ENCODE results near the gene ACSS1. TPM values are rescaled to one million over a fixed set of nuclear protein-coding genes. Genes with fewer than 3 reads are reported as not detected.
"Not testable (repeated sequence)": the region's sequence is repeated elsewhere in the genome, so short reads cannot be mapped to it uniquely, and the experiment has no call there.

Gene ACSS1
- total RNA-seq, 2 experiments from 2014 or later, result 22.9 to 23.9 TPM

GRCh38 chr20:25005220-25005619, 52.7 kb downstream of the ACSS1 start:
- POLR2A ChIA-PET, result no interaction called here

GRCh38 chr20:25003002-25003401, 54.9 kb downstream of the ACSS1 start:
- ChIA-PET CTCF (no interaction called here), POLR2A (no interaction called here)

More at GRCh38 chr20:25005220-25005619, 52.7 kb downstream of the ACSS1 start:
- CTCF ChIA-PET, result interaction anchor here (0.9 kb wide), 1 partner anchor 42 kb away, joined by 3 read pairs; no protein-coding TSS in a partner anchor

DNA sequence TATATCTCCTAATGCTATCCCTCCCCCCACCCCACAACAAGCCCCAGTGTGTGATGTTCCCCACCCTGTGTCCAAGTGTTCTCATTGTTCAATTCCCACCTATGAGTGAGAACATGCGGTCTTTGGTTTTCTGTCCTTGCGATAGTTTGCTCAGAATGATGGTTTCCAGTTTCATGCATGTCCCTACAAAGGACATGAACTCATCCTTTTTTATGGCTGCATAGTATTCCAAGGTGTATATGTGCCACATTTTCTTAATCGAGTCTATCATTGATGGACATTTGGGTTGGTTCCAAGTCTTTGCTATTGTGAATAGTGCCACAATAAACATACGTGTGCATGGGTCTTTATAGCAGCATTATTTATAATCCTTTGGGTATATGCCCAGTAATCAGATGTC, 56.6 kb downstream of the ACSS1 start:
- POLR2A ChIA-PET, CTCF ChIA-PET: not testable (repeated sequence)

GRCh38 chr20:25000268-25000801, 57.6 kb downstream of the ACSS1 start:
- ChIA-PET CTCF (no interaction called here), POLR2A (no interaction called here)

DNA sequence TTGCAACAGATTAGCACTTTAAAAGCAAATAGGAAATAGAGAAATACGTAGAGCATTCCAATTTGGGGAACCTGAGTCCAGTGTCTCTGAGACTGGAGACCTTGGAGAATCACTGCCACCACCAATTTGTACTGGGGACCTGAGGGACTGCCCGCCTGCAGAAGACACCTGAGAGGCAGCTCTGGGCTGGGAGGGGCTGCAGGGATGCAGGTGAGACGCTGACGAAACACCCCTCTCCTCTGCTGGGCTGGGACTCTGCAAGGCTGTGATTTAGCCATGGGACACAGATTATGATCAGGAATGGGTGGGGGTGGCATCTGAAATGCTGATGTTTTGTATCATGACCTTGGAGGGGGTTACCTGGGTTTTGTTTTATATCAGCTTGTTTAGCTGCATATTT, 58.4 kb downstream of the ACSS1 start:
- CTCF ChIA-PET, result interaction anchor here (1.2 to 2.9 kb wide), 2 partner anchors 33 to 66 kb away, joined by 3 to 8 read pairs; no protein-coding TSS in a partner anchor
- POLR2A ChIA-PET, result no interaction called here

DNA sequence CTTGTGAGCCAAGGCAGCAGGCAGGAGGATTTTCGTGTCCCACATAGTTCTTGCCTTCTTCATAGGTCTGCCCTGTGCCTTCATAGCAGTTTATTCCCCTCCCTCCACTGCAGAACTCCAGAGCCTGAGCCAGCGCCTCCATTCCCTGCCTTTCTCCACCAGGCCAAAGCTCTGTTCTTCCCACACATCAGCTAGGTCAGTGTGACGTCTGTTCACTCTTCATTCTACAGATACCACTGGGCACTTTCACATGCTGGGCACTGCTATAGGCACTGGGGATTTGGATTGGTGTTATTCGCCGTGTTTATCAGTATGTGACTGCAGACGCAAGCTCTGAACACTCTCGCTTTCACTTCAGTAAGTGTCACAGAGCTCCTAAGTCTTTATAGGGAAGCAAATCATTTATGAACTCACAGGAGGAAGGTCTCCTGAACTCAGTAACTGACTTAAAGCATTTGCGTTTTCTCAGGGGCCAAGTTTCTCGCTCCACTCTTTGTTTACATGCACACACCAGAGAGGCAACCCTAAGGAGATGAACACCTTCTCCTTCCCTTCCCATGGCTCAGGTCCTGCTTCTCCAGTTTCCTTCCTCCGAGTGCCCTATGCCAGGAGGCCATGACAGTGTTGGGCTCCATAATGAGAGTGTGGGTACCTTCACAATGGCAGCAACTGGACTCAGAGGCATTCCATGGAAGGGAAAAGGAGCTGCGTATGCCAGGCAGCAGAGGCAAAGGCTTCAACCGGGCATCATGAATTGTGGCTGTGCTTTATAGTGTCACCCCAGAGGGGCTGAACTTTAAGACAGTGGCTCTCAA, 59.1 kb downstream of the ACSS1 start:
- CTCF ChIA-PET, result interaction anchor here (1.2 to 2.9 kb wide), 2 partner anchors 34 to 67 kb away, joined by 3 to 8 read pairs; no protein-coding TSS in a partner anchor
- POLR2A ChIA-PET, result no interaction called here

GRCh38 chr20:24998121-24998520, 59.8 kb downstream of the ACSS1 start:
- ChIA-PET CTCF (interaction anchor here (2.9 kb wide), 1 partner anchor 67 kb away, joined by 8 read pairs; no protein-coding TSS in a partner anchor), POLR2A (no interaction called here)

GRCh38 chr20:24996449-24997377, 61.2 kb downstream of the ACSS1 start:
- POLR2A ChIA-PET, result no interaction called here

GRCh38 chr20:24995741-24996448, 62.0 kb downstream of the ACSS1 start:
- POLR2A ChIA-PET, result no interaction called here
- CTCF ChIA-PET, result interaction anchor here (0.7 to 3.3 kb wide), 5 partner anchors 51 to 304 kb away, joined by 3 to 24 read pairs (median 3); partner anchors contain the start of gene ENTPD6

More at GRCh38 chr20:24996449-24997377, 61.2 kb downstream of the ACSS1 start:
- CTCF ChIA-PET, result interaction anchor here (1.1 to 3.3 kb wide), 4 partner anchors 67 to 199 kb away, joined by 3 to 24 read pairs (median 8); partner anchors contain the start of gene ENTPD6

GRCh38 chr20:24994470-24995368, 63.2 kb downstream of the ACSS1 start:
- ChIA-PET CTCF (interaction anchor here (0.7 to 3.3 kb wide), 10 partner anchors 9 to 320 kb away, joined by 3 to 24 read pairs (median 4); partner anchors contain the start of genes ACSS1 and ENTPD6), POLR2A (interaction anchor here (2.1 kb wide), 1 partner anchor 63 kb away, joined by 7 read pairs; the partner anchor contains the start of gene ACSS1)

GRCh38 chr20:24994186-24994465, 63.8 kb downstream of the ACSS1 start:
- CTCF ChIA-PET, result interaction anchor here (0.7 to 3.3 kb wide), 9 partner anchors 10 to 320 kb away, joined by 3 to 24 read pairs (median 5); partner anchors contain the start of gene ACSS1
- POLR2A ChIA-PET, result interaction anchor here (2.1 kb wide), 1 partner anchor 64 kb away, joined by 7 read pairs; the partner anchor contains the start of gene ACSS1

- POLR2A ChIA-PET, result interaction anchor here (0.6 to 2.1 kb wide), 3 partner anchors 33 to 400 kb away, joined by 3 to 7 read pairs (median 4); partner anchors contain the start of gene ACSS1
- CTCF ChIA-PET, result interaction anchor here (0.7 to 3.3 kb wide), 8 partner anchors 10 to 321 kb away, joined by 3 to 24 read pairs (median 8); partner anchors contain the start of gene ACSS1
Measured at GRCh38 chr20:24993337-24994185, 64.4 kb downstream of the ACSS1 start.

- ChIA-PET POLR2A (interaction anchor here (0.6 to 2.1 kb wide), 4 partner anchors 32 to 401 kb away, joined by 3 to 7 read pairs (median 5); partner anchors contain the start of gene ACSS1), CTCF (interaction anchor here (0.8 to 2.4 kb wide), 3 partner anchors 63 to 186 kb away, joined by 3 to 17 read pairs (median 12); partner anchors contain the start of gene ACSS1)
Measured at GRCh38 chr20:24992487-24993205, 65.3 kb downstream of the ACSS1 start, which contains the start of gene APMAP. TSS of gene APMAP (minus strand) at chr20:24992751. CDS start at chr20:24992688, 63 bp downstream.

- ChIA-PET CTCF (interaction anchor here (0.8 kb wide), 1 partner anchor 62 kb away, joined by 3 read pairs; no protein-coding TSS in a partner anchor), POLR2A (interaction anchor here (1.0 to 2.1 kb wide), 2 partner anchors 61 to 66 kb away, joined by 6 to 7 read pairs; partner anchors contain the start of gene ACSS1)
Measured at GRCh38 chr20:24991897-24992486, 65.9 kb downstream of the ACSS1 start.

- CTCF ChIA-PET, result no interaction called here
- POLR2A ChIA-PET, result interaction anchor here (1.1 to 1.6 kb wide), 2 partner anchors 26 to 30 kb away, joined by 3 read pairs; no protein-coding TSS in a partner anchor
Measured at GRCh38 chr20:24990810-24991252, 67.1 kb downstream of the ACSS1 start.
